IPS DF 19.7 (cell line): ENCODE results near the gene EIF5.
"Not testable (repeated sequence)": the region's sequence is repeated elsewhere in the genome, so short reads cannot be mapped to it uniquely, and the experiment has no call there.

ENCODE experiments used
- DNase-seq: peaks from one replicate; pipeline ENCODE4 v3.0.0-alpha.2; 2013; ENCODE audit warnings: low read depth, low spot score

The EIF5 gene

GRCh38 chr14:103336191-103336590 lies 2.2 kb downstream of the EIF5 start:
- no peak for DNase-seq

- DNase-seq = no peak
These were observed 3.8 kb downstream of the EIF5 start for GRCh38 chr14:103337794-103338193.

- no peak for DNase-seq
These were observed 5.5 kb downstream of the EIF5 start for GRCh38 chr14:103339561-103339960.

DNA sequence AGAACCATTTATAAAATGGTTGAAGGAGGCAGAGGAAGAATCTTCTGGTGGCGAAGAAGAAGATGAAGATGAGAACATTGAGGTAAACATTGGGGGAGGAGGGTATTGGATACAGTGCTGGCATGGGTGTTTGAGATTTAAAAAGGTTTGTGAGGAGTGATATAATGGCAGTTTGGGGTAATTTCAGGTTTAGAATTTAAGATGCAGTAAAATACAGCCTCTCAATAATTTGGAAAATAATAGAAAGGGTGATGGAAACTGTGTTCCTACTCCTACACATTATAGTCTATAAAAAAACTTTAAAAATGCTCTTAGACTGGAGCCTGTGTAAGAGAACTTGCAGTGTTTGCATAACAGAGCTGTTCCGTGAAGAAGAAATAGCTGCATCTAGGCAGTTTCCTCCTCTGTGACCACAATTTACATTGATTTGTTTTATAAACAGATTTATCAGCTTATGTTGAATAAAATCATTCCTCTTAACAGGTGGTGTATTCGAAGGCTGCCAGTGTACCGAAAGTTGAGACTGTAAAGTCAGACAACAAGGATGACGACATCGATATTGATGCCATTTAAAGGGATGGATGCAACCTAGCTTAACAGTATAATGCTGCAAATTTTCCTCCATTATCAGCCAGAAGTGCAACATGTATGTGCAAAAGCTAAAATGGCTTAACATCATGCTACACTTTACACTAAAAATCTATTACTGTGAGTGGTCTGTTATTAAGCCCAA lies 6.6 kb downstream of the EIF5 start:
- no peak for DNase-seq

GRCh38 chr14:103341250-103342129 lies 7.5 kb downstream of the EIF5 start:
- no peak for DNase-seq

GRCh38 chr14:103343164-103343879 lies 9.3 kb downstream of the EIF5 start:
- no peak for DNase-seq

DNA sequence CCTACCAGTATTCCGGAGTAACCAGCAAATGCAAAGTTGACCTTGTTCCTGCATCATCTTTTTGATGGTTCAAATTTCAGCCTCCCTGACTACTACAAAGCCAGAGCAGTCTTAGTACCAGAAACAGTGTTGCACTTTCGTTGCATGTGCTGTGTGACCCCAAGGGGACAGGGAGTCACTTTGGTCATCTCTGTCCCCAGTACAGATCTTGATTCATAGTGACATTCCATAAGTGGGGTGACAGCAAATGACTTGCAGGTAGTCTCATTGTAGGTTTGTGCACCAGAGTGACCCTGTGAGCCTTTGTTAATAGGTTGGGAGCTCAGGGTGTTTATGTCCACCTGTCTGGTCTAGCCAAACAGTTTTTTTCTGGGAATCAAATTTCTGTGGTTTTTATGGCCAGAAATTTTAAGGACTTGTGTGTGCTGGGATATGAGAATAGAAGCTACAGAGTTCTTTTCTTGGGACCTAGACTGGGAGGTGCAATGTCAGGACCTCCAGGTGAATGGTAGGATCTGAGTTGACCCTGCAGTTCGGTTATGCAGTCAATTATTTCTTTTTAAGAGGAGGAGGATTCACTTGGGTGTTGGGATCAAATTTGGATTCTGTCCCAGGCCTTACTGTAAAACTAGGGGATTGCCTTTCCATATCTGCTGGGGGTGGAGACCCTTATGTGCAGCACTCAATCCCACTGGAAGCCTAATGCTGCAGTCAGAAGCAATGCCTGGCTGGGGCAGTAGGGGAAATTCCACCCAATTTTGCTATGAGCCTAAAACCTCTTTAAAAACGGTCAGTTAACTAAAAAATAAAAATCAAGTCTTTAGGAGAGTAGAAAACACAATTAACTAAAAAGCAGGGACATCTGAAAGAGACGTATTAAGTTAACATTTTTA lies 10.1 kb downstream of the EIF5 start:
- no peak for DNase-seq

- no peak for DNase-seq
These were observed 12.2 kb downstream of the EIF5 start for GRCh38 chr14:103346286-103346685.

DNA sequence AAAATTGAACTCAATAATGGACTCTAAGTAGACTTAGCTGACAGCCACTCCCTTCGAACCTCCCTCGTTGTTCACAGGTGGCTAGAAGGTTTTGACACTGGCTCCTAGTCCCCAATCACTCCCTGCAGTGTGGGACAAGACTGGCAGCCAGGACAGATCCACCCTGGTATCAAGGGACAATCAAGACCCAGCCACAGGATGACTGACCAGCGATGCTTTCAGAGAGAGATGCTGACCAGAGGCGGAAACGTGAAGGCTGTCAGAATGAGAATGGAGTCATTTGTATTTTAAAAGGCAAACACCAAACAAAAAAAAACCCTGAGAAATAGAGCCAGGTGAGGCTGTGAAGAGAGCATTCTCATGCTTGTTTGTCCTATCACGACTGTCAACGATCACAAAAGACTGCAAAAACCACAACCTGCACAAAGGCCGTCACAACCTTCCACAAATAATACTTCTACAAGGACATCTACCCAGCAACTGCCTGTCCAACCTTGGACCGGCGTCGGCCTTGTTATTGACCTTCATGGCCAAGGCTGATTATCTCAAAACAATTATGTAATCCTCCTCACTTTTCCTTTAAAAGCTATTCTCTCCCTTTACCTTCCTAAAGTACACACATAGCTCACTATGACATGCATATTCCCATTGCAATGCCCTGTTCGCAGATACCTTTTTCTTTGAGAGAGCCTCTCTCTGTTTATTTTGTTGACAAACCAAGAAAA lies 13.2 kb downstream of the EIF5 start:
- no peak for DNase-seq

DNA sequence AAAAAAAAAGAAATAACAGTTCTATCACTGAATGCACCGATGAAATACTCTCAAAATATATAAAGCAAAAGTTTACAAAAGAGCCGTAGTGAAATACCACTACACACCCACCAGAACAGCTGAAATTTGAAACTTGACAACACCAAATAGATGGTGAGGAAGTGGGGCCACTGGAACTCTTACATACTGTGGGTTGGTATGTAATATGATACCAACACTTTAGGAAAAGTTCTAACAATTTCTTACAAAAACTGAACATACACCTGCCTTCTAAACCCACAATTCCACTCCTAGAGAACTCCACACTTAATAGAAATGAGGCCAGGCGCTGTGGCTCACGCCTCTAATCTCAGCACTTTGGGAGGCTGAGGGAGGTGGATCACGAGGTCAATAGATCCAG lies 14.1 kb downstream of the EIF5 start:
- DNase-seq = no peak

DNA sequence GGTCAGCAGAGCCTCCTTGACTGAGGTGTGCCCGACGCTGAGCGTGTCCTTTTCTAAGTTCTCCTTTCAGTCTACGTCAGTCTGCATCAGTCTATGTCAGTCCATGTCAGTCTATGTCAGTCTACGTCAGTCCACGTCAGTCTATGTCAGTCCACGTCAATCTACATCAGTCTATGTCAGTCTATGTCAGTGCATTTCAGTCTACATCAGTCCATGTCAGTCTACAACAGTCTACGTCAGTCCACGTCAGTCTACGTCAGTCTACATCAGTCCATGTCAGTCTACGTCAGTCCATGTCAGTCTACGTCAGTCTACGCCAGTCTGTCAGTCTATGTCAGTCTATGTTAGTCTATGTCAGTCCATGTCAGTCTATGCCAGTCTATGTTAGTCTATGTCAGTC lies 15.9 kb downstream of the EIF5 start:
- DNase-seq = no peak

- DNase-seq = no peak
These were observed 19.3 kb downstream of the EIF5 start for GRCh38 chr14:103353362-103353761.

DNA sequence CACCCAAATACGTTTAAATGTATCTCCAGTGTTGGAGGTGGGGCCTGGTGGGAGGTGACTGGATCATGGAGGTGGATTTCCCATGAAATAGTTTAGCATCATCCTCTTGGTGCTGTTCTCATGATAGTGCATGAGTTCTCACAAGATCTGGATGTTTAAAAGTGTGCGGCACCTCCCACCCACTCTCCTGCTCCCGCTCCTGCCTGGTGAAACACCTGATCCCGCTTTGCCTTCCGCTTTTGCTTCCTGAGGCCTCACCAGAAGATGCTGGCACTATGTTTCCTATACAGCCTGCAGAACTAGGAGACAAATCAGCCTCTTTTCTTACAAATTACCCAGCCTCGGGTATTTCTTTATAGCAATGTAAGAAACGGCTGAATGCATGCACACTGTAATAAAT lies 20.1 kb downstream of the EIF5 start:
- DNase-seq = no peak

GRCh38 chr14:103356024-103356682 lies 22.1 kb downstream of the EIF5 start:
- no peak for DNase-seq

DNA sequence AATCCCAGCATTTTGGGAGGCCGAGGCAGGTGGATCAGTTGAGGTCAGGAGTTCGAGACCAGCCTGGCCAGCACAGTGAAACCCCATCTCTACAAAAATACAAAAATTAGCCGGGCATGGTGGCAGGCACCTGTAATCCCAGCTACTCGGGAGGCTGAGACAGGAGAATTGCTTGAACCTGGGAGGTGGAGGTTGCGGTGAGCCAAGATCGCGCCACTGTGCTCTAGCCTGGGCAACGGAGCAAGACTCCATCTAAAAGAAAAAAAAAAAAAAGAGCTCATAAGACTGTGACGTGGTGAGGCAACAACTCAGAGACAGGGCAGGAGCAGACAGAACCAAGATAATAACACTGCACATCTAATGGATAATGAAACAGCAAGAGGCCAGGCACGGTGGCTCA lies 23.5 kb downstream of the EIF5 start:
- DNase-seq = not testable (repeated sequence)

DNA sequence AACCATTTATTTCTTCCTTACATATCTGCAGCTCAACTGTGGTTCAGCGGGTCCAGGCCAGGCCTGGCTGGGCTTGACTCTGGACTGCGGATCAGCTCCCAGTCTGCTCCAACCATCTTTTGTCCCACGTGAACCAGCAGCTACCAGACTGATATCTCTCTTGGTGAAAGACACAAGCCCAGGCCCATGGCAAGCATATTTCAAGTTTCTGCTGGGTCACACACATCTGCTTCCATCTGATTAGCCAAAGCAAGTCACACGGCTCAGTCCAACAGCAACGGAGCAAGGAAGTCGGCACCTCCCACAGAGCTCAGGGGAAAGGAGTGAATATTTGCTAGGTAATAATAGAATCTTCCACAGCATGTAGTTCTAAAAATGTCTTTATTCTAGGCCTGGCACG lies 26.5 kb downstream of the EIF5 start:
- DNase-seq = no peak

GRCh38 chr14:103361867-103362266 lies 27.8 kb downstream of the EIF5 start:
- no peak for DNase-seq

DNA sequence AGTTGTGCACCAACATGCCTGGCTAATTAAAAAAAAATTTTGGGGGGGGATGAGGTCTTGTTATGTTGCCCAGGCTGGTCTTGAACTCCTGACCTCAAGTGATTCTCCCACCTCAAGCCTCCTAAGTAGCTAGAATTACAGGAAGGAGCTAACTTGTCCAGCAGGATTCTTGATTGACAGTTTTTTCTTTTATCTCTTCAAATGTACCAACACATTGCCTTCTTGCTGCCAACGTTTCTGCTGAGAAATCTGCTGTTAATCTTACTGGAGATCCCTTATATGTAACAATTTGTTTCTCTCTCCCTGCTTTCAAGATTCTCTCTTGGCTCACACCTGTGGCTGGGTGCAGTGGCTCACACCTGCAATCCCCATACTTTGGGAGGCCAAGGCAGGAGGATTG lies 28.7 kb downstream of the EIF5 start:
- DNase-seq = no peak

- no peak for DNase-seq
These were observed 32.7 kb downstream of the EIF5 start for GRCh38 chr14:103366741-103367140.

GRCh38 chr14:103367995-103368394 lies 34.0 kb downstream of the EIF5 start:
- DNase-seq = no peak
